HCT116 (cell line): ENCODE data around the gene ANXA8.
"Not testable (repeated sequence)": the region's sequence is repeated elsewhere in the genome, so short reads cannot be mapped to it uniquely, and the experiment has no call there.

Experiments used
- ELF1 ChIP-seq: IDR thresholded peaks from 2 replicates; pipeline ENCODE4 v1.6.1; 2012; ENCODE audit warnings: low read depth, borderline replicate concordance
- POLR2A ChIP-seq: IDR thresholded peaks from 2 replicates; pipeline ENCODE4 v1.7.0; 2011; ENCODE audit warnings: borderline replicate concordance; ENCODE audit not compliant: insufficient read depth, insufficient read length; ENCODE audit errors: extremely low read depth
- RAD21 ChIP-seq: IDR thresholded peaks from 2 replicates; pipeline ENCODE4 v1.6.1; 2012; ENCODE audit warnings: low read depth, mild to moderate bottlenecking
- TCF7L2 ChIP-seq: IDR thresholded peaks from 2 replicates; pipeline ENCODE4 v1.7.0; 2011; ENCODE audit warnings: borderline replicate concordance, inconsistent platforms; ENCODE audit not compliant: insufficient read depth, insufficient read length; ENCODE audit errors: extremely low read depth
- TF ChIP-seq, protein P1 (sequence below), 3 experiments: fragments of 200-600 bp in 1 of 3; sonication (generic) in 1 of 3; IDR thresholded peaks in 2 of 3; conservative IDR thresholded peaks in 1 of 3; 2 replicates each; pipeline ENCODE4 v1.5.1; 2012 to 2017; ENCODE audit warnings: low read depth in 2 of 3, low read length in 2 of 3, antibody characterized with exemption in 1 of 3, borderline replicate concordance in 1 of 3, control low read depth in 1 of 3, mild to moderate bottlenecking in 1 of 3, mixed read lengths in 1 of 3, mixed run types in 1 of 3, moderate library complexity in 1 of 3; ENCODE audit not compliant: insufficient read depth in 1 of 3
- TF ChIP-seq, protein P2 (sequence below): IDR thresholded peaks from 2 replicates; pipeline ENCODE4 v1.6.1; 2012

DNA sequence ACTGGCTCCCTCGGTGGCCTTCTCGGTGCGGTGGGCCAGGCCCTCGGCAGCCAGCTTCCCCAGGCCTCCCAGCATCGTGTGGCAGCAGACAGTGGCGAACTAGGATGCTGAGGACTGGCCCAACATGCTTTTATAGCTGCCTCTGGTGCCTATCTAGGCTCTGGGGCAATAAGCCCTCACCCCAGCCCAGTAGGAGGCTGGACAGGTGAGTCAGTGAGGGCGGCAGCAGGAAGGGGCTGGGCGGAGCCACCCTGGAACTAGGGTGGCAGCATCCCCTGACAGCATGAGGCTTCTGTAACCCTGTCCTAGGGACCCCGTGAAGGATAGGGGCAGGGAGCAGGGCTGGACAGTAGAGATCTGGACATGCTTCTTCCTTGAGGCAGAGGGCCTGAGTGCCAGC lies 7.7 kb upstream of the ANXA8 start, which contains the start of gene FAM25G:
- TF ChIP-seq, protein P1, sequence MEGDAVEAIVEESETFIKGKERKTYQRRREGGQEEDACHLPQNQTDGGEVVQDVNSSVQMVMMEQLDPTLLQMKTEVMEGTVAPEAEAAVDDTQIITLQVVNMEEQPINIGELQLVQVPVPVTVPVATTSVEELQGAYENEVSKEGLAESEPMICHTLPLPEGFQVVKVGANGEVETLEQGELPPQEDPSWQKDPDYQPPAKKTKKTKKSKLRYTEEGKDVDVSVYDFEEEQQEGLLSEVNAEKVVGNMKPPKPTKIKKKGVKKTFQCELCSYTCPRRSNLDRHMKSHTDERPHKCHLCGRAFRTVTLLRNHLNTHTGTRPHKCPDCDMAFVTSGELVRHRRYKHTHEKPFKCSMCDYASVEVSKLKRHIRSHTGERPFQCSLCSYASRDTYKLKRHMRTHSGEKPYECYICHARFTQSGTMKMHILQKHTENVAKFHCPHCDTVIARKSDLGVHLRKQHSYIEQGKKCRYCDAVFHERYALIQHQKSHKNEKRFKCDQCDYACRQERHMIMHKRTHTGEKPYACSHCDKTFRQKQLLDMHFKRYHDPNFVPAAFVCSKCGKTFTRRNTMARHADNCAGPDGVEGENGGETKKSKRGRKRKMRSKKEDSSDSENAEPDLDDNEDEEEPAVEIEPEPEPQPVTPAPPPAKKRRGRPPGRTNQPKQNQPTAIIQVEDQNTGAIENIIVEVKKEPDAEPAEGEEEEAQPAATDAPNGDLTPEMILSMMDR (IDR thresholded peaks at IDR 0.05 in 2 of 3, conservative IDR thresholded peaks at IDR 0.05 in 1 of 3; ENCODE audit: borderline replicate concordance in 1 of 3, insufficient read depth in 1 of 3, low read depth in 2 of 3, low read length in 2 of 3): not testable (repeated sequence)
- TF ChIP-seq RAD21, ELF1, TCF7L2, POLR2A: not testable (repeated sequence)
- TF ChIP-seq, protein P2, sequence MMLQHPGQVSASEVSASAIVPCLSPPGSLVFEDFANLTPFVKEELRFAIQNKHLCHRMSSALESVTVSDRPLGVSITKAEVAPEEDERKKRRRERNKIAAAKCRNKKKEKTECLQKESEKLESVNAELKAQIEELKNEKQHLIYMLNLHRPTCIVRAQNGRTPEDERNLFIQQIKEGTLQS: not testable (repeated sequence)
